ENCODE results near the gene C3.
"Not testable (repeated sequence)": the region's sequence is repeated elsewhere in the genome, so short reads cannot be mapped to it uniquely, and the experiment has no call there.

Gene C3

GRCh38 chr19:6660930-6661329, 59.5 kb downstream of the C3 start:
- no peak for DNase-seq

GRCh38 chr19:6656390-6656789, 64.1 kb downstream of the C3 start:
- DNase-seq = not testable (repeated sequence)

DNA sequence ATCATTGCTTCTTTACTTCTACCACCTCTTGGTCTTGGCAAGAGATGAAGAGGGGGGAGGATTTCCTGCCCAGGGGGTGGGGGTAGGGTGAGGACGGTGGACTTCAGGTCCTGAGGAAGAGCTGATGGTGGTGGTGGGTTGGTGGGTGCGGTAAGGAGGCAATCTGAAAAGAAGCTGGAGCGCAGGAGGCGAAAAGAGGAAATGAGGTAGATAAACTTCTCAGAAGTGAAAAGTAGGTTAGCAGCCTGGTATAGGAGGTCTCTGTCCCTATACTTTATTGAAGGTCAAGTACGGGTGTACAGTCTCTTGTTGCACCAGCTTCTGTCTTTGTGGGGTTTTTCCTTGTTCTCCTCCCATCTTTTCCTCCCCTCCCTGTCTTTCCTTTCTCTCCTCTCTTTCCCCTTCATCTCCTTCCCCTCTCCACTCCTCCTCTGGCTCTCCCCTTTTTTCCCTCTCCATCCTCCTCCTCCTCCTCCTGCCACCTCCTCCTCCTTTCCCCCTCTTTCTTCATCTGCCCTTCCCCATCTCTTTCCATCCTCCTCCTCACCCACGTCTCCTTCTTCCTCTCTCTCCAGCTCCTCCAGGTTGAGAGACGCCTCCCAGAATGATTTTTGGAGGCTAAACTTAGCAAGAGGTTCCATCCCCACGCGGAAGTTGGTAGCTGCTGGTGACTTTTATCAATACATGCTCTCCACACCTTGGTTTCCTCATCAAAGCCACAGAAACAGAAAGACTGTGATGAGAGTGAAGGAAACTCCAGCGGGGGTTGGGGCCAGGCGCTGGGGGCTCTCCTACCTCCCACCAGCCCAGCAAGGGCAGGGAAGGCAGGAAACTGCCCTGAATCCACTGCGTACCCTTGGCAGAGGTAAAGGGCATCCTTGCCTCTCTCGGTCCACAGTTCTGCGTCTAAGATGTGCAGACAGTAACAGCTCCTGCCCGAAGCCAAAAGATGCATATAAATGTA, 65.8 kb downstream of the C3 start:
- peak in 1 of 5 donors; percentile 78 for DNase-seq

DNA sequence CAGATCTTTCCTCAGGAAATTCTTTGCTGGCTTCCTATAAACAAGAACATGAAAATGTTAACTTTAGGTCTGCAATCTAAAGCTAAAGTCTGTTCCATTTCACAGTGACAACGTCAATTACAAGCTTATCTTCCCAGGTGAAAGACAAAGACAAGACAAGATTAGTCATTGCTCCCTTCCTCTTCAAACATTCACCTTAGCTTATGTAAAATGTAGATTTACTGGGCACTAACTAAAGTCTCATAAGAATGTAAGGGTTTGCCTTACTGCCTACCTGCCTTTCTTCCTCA, 67.7 kb downstream of the C3 start:
- DNase-seq = no peak

DNA sequence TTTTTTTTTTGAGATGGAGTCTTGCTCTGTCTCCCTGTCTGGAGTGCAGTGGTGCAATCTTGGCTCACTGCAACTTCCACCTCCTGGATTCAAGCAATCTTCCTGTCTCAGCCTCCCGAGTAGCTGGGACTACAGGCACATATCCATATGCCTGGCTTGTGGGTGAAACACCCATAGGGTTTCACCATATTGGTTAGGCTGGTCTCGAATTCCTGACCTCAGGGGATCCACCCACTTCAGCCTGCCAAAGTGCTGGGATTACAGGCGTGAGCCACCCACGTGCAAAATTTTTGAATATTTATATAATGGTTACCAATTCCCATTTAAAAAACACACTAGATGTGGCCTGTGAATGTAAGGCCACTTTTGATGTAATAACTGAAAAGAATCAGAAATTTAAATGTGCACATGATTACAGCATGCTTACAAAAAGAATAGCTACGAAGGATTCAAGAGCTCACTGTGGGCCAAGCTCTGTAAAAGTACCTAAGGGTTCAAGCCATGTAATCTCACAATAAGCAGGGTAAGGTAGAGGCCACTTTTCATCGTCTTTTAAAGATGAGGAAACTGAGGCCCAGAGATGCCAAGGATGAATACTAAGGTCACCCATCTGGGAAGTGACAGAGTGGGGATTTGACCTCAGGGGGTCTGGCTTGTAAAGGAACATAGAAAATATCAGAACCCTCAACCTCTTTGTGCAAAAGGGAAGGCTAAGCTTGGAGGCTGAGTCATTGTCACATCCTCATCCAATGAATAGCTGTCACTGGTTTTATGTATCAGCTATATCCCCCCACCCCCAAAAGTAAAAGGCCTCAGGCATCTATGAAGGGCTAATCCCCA, 68.3 kb downstream of the C3 start:
- DNase-seq = no peak

GRCh38 chr19:6649185-6649584, 71.3 kb downstream of the C3 start:
- no peak for DNase-seq

DNA sequence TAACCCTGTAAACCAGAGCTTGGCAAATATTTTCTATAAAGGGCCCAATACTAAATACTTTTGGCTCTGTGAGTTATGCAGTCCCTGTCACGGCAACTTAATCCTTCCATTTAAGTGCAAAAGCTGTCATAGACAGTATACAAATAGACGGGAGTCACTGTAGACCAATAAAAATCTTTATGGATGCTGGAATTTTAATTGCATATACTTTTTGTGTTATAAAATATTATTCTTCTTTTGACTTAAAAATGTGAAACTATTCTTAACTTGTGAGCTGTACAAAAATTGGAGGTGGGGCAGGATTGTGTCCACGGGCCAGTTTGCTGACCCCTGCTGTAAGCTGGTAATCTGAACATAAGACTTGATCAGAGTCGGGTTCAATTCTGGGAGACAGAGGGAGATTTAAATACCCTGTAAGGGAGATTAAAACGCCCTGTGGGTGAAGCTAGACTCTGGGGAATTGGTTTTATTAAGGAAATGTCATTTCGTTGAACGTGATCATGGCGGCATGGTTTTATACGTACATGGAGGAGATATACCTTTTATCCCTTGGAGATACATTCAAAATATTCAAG, 72.2 kb downstream of the C3 start:
- DNase-seq = no peak

DNA sequence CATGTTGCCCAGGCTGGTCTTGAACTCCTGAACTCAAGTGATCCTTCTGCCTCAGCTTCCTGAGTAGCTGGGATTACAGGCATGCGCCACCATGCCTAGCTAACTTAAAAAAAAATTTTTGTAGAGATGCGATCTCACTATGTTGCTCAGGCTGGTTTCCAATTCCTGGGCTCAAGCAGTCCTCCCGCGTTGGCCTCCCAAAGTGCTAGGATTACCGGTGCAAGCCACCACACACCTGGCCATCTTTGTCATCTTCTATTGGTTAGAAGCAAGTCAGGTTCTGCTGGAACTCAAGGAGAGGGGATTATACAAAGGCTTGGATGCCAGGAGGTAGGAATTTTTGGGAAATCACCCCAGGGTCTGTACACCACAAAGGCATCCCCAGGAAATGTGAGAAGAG, 75.7 kb downstream of the C3 start:
- no peak for DNase-seq

- DNase-seq = not testable (repeated sequence)
These were observed 80.1 kb downstream of the C3 start for GRCh38 chr19:6640333-6640732.

- peak in 1 of 5 donors; percentile 61 for DNase-seq
These were observed 81.0 kb downstream of the C3 start for GRCh38 chr19:6639439-6639838.

DNA sequence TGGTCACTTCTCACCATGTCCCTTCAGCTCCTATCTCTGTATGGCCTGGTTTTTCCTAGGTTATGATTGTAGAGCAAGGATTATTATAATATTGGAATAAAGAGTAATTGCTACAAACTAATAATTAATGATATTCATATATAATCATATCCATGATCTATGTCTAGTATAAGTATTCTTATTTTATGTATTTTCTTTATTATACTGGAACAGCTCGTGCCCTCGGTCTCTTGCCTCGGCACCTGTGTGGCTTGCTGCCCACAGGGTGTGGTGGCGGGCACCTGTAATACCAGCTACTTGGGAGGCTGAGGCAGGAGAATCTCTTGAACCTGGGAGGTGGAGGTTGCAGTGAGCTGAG, 87.0 kb downstream of the C3 start:
- DNase-seq = not testable (repeated sequence)

DNA sequence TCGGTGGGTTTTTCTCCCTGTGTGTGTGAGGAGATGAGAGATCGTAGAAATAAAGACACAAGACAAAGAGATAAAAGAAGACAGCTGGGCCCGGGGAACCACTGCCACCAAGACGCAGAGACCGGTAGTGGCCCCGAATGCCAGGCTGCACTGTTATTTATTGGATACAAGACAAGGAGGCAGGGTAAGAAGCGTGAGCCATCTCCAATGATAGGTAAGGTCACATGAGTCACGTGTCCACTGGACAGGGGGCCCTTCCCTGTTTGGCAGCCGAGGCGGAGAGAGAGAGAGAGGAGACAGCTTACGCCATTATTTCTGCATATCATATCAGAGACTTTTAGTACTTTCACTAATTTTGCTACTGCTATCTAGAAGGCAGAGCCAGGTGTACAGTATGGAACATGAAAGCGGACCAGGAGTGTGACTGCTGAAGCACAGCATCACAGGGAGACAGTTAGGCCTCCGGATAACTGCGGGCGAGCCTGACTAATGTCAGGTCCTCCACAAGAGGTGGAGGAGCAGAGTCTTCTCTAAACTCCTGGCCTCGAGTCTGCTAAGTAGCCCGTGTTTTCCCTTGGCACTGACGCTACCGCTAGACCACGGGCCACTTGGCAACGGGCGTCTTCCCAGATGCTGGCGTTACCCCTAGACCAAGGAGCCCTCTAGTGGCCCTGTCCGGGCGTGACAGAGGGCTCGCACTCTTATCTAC, 87.5 kb downstream of the C3 start:
- peak in 1 of 5 donors; percentile 52 for DNase-seq

- peak; percentile 51 to 86 (median 77) for DNase-seq
These were observed 88.3 kb downstream of the C3 start for GRCh38 chr19:6632002-6632621.
